Suprapubic skin (tissue), 3 donors: ENCODE measurements around the gene APLF.

ENCODE experiments used
- CTCF ChIP-seq, 2 donors: fragments of 200-600 bp in 1 of 2; fragments of 450-650 bp in 1 of 2; sonication (generic) in 1 of 2; IDR thresholded peaks; one replicate each; pipeline ENCODE4 v1.5.1; 2016 to 2019; ENCODE audit warnings: antibody characterized with exemption in 2 of 2, mild to moderate bottlenecking in 1 of 2, moderate library complexity in 1 of 2
- EP300 ChIP-seq: sonication (generic); formaldehyde crosslinking; IDR thresholded peaks from one replicate; pipeline ENCODE4 v1.6.1; 2017; ENCODE audit warnings: antibody characterized with exemption

GRCh38 chr2:68537809-68538208, 70.4 kb downstream of the APLF start:
- no peak for TF ChIP-seq CTCF (IDR thresholded peaks at IDR 0.05)
- TF ChIP-seq EP300 = no peak
